ENCODE measurements around the gene AMPH.
A peak's percentile ranks its signal among the peaks of the same experiment; 100 is the strongest.

The AMPH gene

GRCh38 chr7:38660427-38661099, 29.4 kb upstream of the AMPH start:
- no peak overlapping the region for H3K4me3 ChIP-seq (ENCODE audit: low read length)
- H3K4me2 ChIP-seq (ENCODE audit: low read length) = no peak overlapping the region
- H3K18ac ChIP-seq (ENCODE audit: low read length) = no peak overlapping the region
- H4K8ac ChIP-seq (ENCODE audit: low read depth, low read length) = no peak overlapping the region
- no peak overlapping the region for H2BK15ac ChIP-seq (replicated peaks; ENCODE audit: low read depth)
- no peak overlapping the region for H3K56ac ChIP-seq (ENCODE audit: low read length)
- no peak overlapping the region for H2AK5ac ChIP-seq (ENCODE audit: low read length)
- no peaks in the 10 kb centered on the region for H3K79me1 ChIP-seq (ENCODE audit: low read length)
- H4K5ac ChIP-seq (ENCODE audit: low read length) = no peak overlapping the region
- no peak overlapping the region for H3K4ac ChIP-seq (ENCODE audit: low read depth, low read length)
- H2BK5ac ChIP-seq (ENCODE audit: low read length) = no peak overlapping the region
- no peaks in the 10 kb centered on the region for H3K36me3 ChIP-seq (ENCODE audit: control insufficient read depth, insufficient read depth, low read length)
- no peaks in the 10 kb centered on the region for H3K4me1 ChIP-seq (ENCODE audit: control insufficient read depth, low read depth, low read length)
- no peaks in the 10 kb centered on the region for H3K79me2 ChIP-seq (ENCODE audit: control insufficient read depth, insufficient read depth, low read length)
- H2BK120ac ChIP-seq (ENCODE audit: low read depth, low read length) = no peak overlapping the region
- DNase-seq = peak; percentile 81
- no peak overlapping the region for H3K9ac ChIP-seq (ENCODE audit: low read length)
- H3K27me3 ChIP-seq (ENCODE audit: insufficient read depth, low read length, poor library complexity) = no peaks in the 10 kb centered on the region
- no peak overlapping the region for H3K23ac ChIP-seq (ENCODE audit: low read length)
- no CpG with 5 or more reads among the region's 6 CpGs for WGBS (ENCODE audit: extremely low coverage, insufficient coverage, low lambda C conversion rate)
- H3K27ac ChIP-seq (ENCODE audit: low read depth, low read length) = no peak overlapping the region

- Histone ChIP-seq H2BK5ac (ENCODE audit: low read length) (no peak overlapping the region), H3K79me2 (ENCODE audit: control insufficient read depth, insufficient read depth, low read length) (no peaks in the 10 kb centered on the region), H4K8ac (ENCODE audit: low read depth, low read length) (no peak overlapping the region), H3K56ac (ENCODE audit: low read length) (no peak overlapping the region), H3K9ac (ENCODE audit: low read length) (no peak overlapping the region), H3K4ac (ENCODE audit: low read depth, low read length) (no peak overlapping the region), H3K23ac (ENCODE audit: low read length) (no peak overlapping the region), H3K4me1 (ENCODE audit: control insufficient read depth, low read depth, low read length) (no peaks in the 10 kb centered on the region), H3K4me2 (ENCODE audit: low read length) (no peak overlapping the region), H3K18ac (ENCODE audit: low read length) (no peak overlapping the region), H2AK5ac (ENCODE audit: low read length) (no peak overlapping the region), H2BK120ac (ENCODE audit: low read depth, low read length) (no peak overlapping the region), H2BK15ac (replicated peaks; ENCODE audit: low read depth) (no peak overlapping the region), H3K4me3 (ENCODE audit: low read length) (no peak overlapping the region), H3K27me3 (ENCODE audit: insufficient read depth, low read length, poor library complexity) (no peaks in the 10 kb centered on the region), H3K36me3 (ENCODE audit: control insufficient read depth, insufficient read depth, low read length) (no peaks in the 10 kb centered on the region), H3K27ac (ENCODE audit: low read depth, low read length) (no peak overlapping the region), H3K79me1 (ENCODE audit: low read length) (no peaks in the 10 kb centered on the region), H4K5ac (ENCODE audit: low read length) (no peak overlapping the region)
- WGBS (ENCODE audit: extremely low coverage, insufficient coverage, low lambda C conversion rate) = no CpG with 5 or more reads among the region's 6 CpGs
- no peak for DNase-seq
These were observed 28.8 kb upstream of the AMPH start for GRCh38 chr7:38659931-38660330.

GRCh38 chr7:38658921-38659320, 27.7 kb upstream of the AMPH start:
- no peak overlapping the region for H3K4ac ChIP-seq (ENCODE audit: low read depth, low read length)
- H3K4me1 ChIP-seq (ENCODE audit: control insufficient read depth, low read depth, low read length) = no peaks in the 10 kb centered on the region
- no peaks in the 10 kb centered on the region for H3K79me2 ChIP-seq (ENCODE audit: control insufficient read depth, insufficient read depth, low read length)
- H2BK5ac ChIP-seq (ENCODE audit: low read length) = no peak overlapping the region
- H3K9ac ChIP-seq (ENCODE audit: low read length) = no peak overlapping the region
- H4K8ac ChIP-seq (ENCODE audit: low read depth, low read length) = no peak overlapping the region
- no peak overlapping the region for H3K4me3 ChIP-seq (ENCODE audit: low read length)
- no peak overlapping the region for H3K23ac ChIP-seq (ENCODE audit: low read length)
- H3K27me3 ChIP-seq (ENCODE audit: insufficient read depth, low read length, poor library complexity) = no peaks in the 10 kb centered on the region
- no peak overlapping the region for H3K4me2 ChIP-seq (ENCODE audit: low read length)
- H3K27ac ChIP-seq (ENCODE audit: low read depth, low read length) = no peak overlapping the region
- no CpG with 5 or more reads among the region's 2 CpGs for WGBS (ENCODE audit: extremely low coverage, insufficient coverage, low lambda C conversion rate)
- DNase-seq = no peak
- no peak overlapping the region for H3K56ac ChIP-seq (ENCODE audit: low read length)
- no peak overlapping the region for H2BK15ac ChIP-seq (replicated peaks; ENCODE audit: low read depth)
- no peaks in the 10 kb centered on the region for H3K79me1 ChIP-seq (ENCODE audit: low read length)
- no peak overlapping the region for H3K18ac ChIP-seq (ENCODE audit: low read length)
- H3K36me3 ChIP-seq (ENCODE audit: control insufficient read depth, insufficient read depth, low read length) = no peaks in the 10 kb centered on the region
- no peak overlapping the region for H4K5ac ChIP-seq (ENCODE audit: low read length)
- no peak overlapping the region for H2BK120ac ChIP-seq (ENCODE audit: low read depth, low read length)
- no peak overlapping the region for H2AK5ac ChIP-seq (ENCODE audit: low read length)

GRCh38 chr7:38656968-38657367, 25.8 kb upstream of the AMPH start:
- H3K18ac ChIP-seq (ENCODE audit: low read length) = no peak overlapping the region
- no peak overlapping the region for H4K8ac ChIP-seq (ENCODE audit: low read depth, low read length)
- no peak overlapping the region for H2BK5ac ChIP-seq (ENCODE audit: low read length)
- no peak overlapping the region for H2BK120ac ChIP-seq (ENCODE audit: low read depth, low read length)
- H2AK5ac ChIP-seq (ENCODE audit: low read length) = no peak overlapping the region
- no peaks in the 10 kb centered on the region for H3K79me2 ChIP-seq (ENCODE audit: control insufficient read depth, insufficient read depth, low read length)
- DNase-seq = no peak
- H3K27me3 ChIP-seq (ENCODE audit: insufficient read depth, low read length, poor library complexity) = no peaks in the 10 kb centered on the region
- WGBS (ENCODE audit: extremely low coverage, insufficient coverage, low lambda C conversion rate) = no CpG with 5 or more reads among the region's 1 CpG
- no peak overlapping the region for H3K4ac ChIP-seq (ENCODE audit: low read depth, low read length)
- H3K79me1 ChIP-seq (ENCODE audit: low read length) = no peaks in the 10 kb centered on the region
- no peak overlapping the region for H3K23ac ChIP-seq (ENCODE audit: low read length)
- no peak overlapping the region for H2BK15ac ChIP-seq (replicated peaks; ENCODE audit: low read depth)
- no peak overlapping the region for H3K9ac ChIP-seq (ENCODE audit: low read length)
- H3K4me2 ChIP-seq (ENCODE audit: low read length) = no peak overlapping the region
- H3K4me3 ChIP-seq (ENCODE audit: low read length) = no peak overlapping the region
- H4K5ac ChIP-seq (ENCODE audit: low read length) = no peak overlapping the region
- no peak overlapping the region for H3K56ac ChIP-seq (ENCODE audit: low read length)
- H3K36me3 ChIP-seq (ENCODE audit: control insufficient read depth, insufficient read depth, low read length) = no peaks in the 10 kb centered on the region
- no peaks in the 10 kb centered on the region for H3K4me1 ChIP-seq (ENCODE audit: control insufficient read depth, low read depth, low read length)
- no peak overlapping the region for H3K27ac ChIP-seq (ENCODE audit: low read depth, low read length)

GRCh38 chr7:38655833-38656774, 24.9 kb upstream of the AMPH start:
- Histone ChIP-seq H3K27ac (ENCODE audit: low read depth, low read length) (no peak overlapping the region), H2BK15ac (replicated peaks; ENCODE audit: low read depth) (no peak overlapping the region), H3K4me1 (ENCODE audit: control insufficient read depth, low read depth, low read length) (no peaks in the 10 kb centered on the region), H2AK5ac (ENCODE audit: low read length) (no peak overlapping the region), H2BK5ac (ENCODE audit: low read length) (no peak overlapping the region), H3K56ac (ENCODE audit: low read length) (no peak overlapping the region), H4K5ac (ENCODE audit: low read length) (no peak overlapping the region), H3K4me3 (ENCODE audit: low read length) (no peak overlapping the region), H3K79me1 (ENCODE audit: low read length) (no peaks in the 10 kb centered on the region), H3K27me3 (ENCODE audit: insufficient read depth, low read length, poor library complexity) (no peaks in the 10 kb centered on the region), H3K23ac (ENCODE audit: low read length) (no peak overlapping the region), H3K4ac (ENCODE audit: low read depth, low read length) (no peak overlapping the region), H3K18ac (ENCODE audit: low read length) (no peak overlapping the region), H3K4me2 (ENCODE audit: low read length) (no peak overlapping the region), H2BK120ac (ENCODE audit: low read depth, low read length) (no peak overlapping the region), H3K79me2 (ENCODE audit: control insufficient read depth, insufficient read depth, low read length) (no peaks in the 10 kb centered on the region), H3K9ac (ENCODE audit: low read length) (no peak overlapping the region), H4K8ac (ENCODE audit: low read depth, low read length) (no peak overlapping the region), H3K36me3 (ENCODE audit: control insufficient read depth, insufficient read depth, low read length) (no peaks in the 10 kb centered on the region)
- no CpG with 5 or more reads among the region's 35 CpGs for WGBS (ENCODE audit: extremely low coverage, insufficient coverage, low lambda C conversion rate)
- no peak for DNase-seq

Measured in mesendoderm (in vitro differentiated cells).